GM18526 (cell line): Measurements from ENCODE around the gene MT2A.
A peak's percentile ranks its signal among the peaks of the same experiment; 100 is the strongest.

ENCODE experiments used
- POLR2A ChIP-seq: IDR thresholded peaks from 3 replicates; pipeline ENCODE4 v1.6.1; 2011; ENCODE audit not compliant: insufficient read length; ENCODE audit errors: extremely low read depth

Gene MT2A

GRCh38 chr16:56591377-56592060 lies 16.9 kb upstream of the MT2A start:
- TF ChIP-seq POLR2A, result no peak

GRCh38 chr16:56593573-56594291 lies 14.7 kb upstream of the MT2A start:
- TF ChIP-seq POLR2A, result no peak

GRCh38 chr16:56594292-56594619 lies 14.1 kb upstream of the MT2A start:
- TF ChIP-seq POLR2A, result no peak

- TF ChIP-seq POLR2A, result no peak
Measured at GRCh38 chr16:56600398-56600999, 7.9 kb upstream of the MT2A start.

GRCh38 chr16:56601325-56601724 lies 7.1 kb upstream of the MT2A start:
- TF ChIP-seq POLR2A, result no peak

- TF ChIP-seq POLR2A, result no peak
Measured at GRCh38 chr16:56603589-56603988, 4.8 kb upstream of the MT2A start.

GRCh38 chr16:56604966-56605365 lies 3.4 kb upstream of the MT2A start:
- TF ChIP-seq POLR2A, result no peak

- no peak for TF ChIP-seq POLR2A
Measured at GRCh38 chr16:56605475-56605874, 2.9 kb upstream of the MT2A start.

- no peak for TF ChIP-seq POLR2A
Measured at GRCh38 chr16:56606071-56606475, 2.3 kb upstream of the MT2A start.

GRCh38 chr16:56606476-56607108 lies 1.8 kb upstream of the MT2A start:
- no peak for TF ChIP-seq POLR2A

GRCh38 chr16:56607109-56607618 lies 1.2 kb upstream of the MT2A start:
- no peak for TF ChIP-seq POLR2A

- no peak for TF ChIP-seq POLR2A
Measured at GRCh38 chr16:56607675-56608042, 725 bp upstream of the MT2A start.

- TF ChIP-seq POLR2A, result no peak
Measured at GRCh38 chr16:56608876-56609462, 585 bp downstream of the MT2A start.

- peak; percentile 15 for TF ChIP-seq POLR2A
Measured at GRCh38 chr16:56609463-56609921, 1.1 kb downstream of the MT2A start.

GRCh38 chr16:56610017-56610608 lies 1.7 kb downstream of the MT2A start:
- TF ChIP-seq POLR2A, result no peak

- TF ChIP-seq POLR2A, result no peak
Measured at GRCh38 chr16:56610609-56611111, 2.3 kb downstream of the MT2A start.
